Islet precursor cell (in vitro differentiated cells): Measurements from ENCODE around the gene DHX57.

ENCODE experiments used
- DNase-seq: peaks from one replicate; pipeline ENCODE4 v3.0.0-alpha.2; 2018

DHX57 gene

GRCh38 chr2:38750011-38750890 is 125.5 kb downstream of the DHX57 start:
- DNase-seq: no peak

GRCh38 chr2:38748943-38749804 is 126.6 kb downstream of the DHX57 start:
- no peak for DNase-seq

- DNase-seq: no peak
Measured at GRCh38 chr2:38748391-38748790, 127.3 kb downstream of the DHX57 start.

GRCh38 chr2:38747819-38748218 is 127.9 kb downstream of the DHX57 start:
- no peak for DNase-seq
